ENCODE measurements around the gene LPO.

- TF ChIP-seq, protein P1, sequence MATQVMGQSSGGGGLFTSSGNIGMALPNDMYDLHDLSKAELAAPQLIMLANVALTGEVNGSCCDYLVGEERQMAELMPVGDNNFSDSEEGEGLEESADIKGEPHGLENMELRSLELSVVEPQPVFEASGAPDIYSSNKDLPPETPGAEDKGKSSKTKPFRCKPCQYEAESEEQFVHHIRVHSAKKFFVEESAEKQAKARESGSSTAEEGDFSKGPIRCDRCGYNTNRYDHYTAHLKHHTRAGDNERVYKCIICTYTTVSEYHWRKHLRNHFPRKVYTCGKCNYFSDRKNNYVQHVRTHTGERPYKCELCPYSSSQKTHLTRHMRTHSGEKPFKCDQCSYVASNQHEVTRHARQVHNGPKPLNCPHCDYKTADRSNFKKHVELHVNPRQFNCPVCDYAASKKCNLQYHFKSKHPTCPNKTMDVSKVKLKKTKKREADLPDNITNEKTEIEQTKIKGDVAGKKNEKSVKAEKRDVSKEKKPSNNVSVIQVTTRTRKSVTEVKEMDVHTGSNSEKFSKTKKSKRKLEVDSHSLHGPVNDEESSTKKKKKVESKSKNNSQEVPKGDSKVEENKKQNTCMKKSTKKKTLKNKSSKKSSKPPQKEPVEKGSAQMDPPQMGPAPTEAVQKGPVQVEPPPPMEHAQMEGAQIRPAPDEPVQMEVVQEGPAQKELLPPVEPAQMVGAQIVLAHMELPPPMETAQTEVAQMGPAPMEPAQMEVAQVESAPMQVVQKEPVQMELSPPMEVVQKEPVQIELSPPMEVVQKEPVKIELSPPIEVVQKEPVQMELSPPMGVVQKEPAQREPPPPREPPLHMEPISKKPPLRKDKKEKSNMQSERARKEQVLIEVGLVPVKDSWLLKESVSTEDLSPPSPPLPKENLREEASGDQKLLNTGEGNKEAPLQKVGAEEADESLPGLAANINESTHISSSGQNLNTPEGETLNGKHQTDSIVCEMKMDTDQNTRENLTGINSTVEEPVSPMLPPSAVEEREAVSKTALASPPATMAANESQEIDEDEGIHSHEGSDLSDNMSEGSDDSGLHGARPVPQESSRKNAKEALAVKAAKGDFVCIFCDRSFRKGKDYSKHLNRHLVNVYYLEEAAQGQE (IDR thresholded peaks at IDR 0.05; ENCODE audit: insufficient read depth in 1 of 2, low read depth in 2 of 2, low read length in 2 of 2) = no peak
- TF ChIP-seq POLR2AphosphoS5 (IDR thresholded peaks at IDR 0.05; ENCODE audit: low read depth, low read length) = no peak
- TF ChIP-seq TAF1 (IDR thresholded peaks at IDR 0.05; ENCODE audit: borderline replicate concordance, insufficient read depth, low read length) = no peak
- no peak for TF ChIP-seq SIN3A (IDR thresholded peaks at IDR 0.05; ENCODE audit: borderline replicate concordance, insufficient read depth, low read length)
- TF ChIP-seq FOXP2 (optimal IDR thresholded peaks at IDR 0.05; ENCODE audit: borderline replicate concordance, extremely low read depth, extremely low read length, insufficient read depth) = no peak
Measured at GRCh38 chr17:58254803-58255202, 16.4 kb downstream of the LPO start.

Data from PFSK-1 (cell line).